Activated B cell treated with CpG ODN at 0.5 μM for 24 hours (primary cell): ENCODE results near the gene VWC2L. TPM values are rescaled to one million over a fixed set of nuclear protein-coding genes. Genes with fewer than 3 reads are reported as not detected.

Source experiments
- ATAC-seq: fragments of 200-7000 bp; cut with Tn5 transposase; one replicate; pipeline ENCODE4 v1.10.0; 2021; ENCODE audit warnings: low read depth, mild to moderate bottlenecking, moderate library complexity
- CTCF ChIA-PET: fragments of 350-600 bp; sonication (Branson Sonifier 250); formaldehyde crosslinking; loops from one replicate; lab custom pipeline; 2021; ENCODE audit warnings: antibody characterized with exemption; lab: Charles Lee
- POLR2A ChIA-PET: fragments of 350-600 bp; sonication (Branson Sonifier 250); formaldehyde crosslinking; loops from one replicate; lab custom pipeline; 2021; ENCODE audit warnings: antibody characterized with exemption; lab: Charles Lee
- DNase-seq: peaks from one replicate; pipeline ENCODE4 v3.0.0; 2022
- H3K27ac Mint-ChIP-seq: one replicate; pipeline ENCODE4 v1.8.0; 2020; ENCODE audit warnings: mixed read lengths
- H3K27me3 Mint-ChIP-seq: one replicate; pipeline ENCODE4 v1.8.0; 2021; ENCODE audit warnings: mixed read lengths
- H3K36me3 Mint-ChIP-seq: one replicate; pipeline ENCODE4 v1.8.0; 2021; ENCODE audit warnings: low read depth, mixed read lengths
- H3K4me1 Mint-ChIP-seq: one replicate; pipeline ENCODE4 v1.8.0; 2021; ENCODE audit warnings: mixed read lengths
- H3K4me3 Mint-ChIP-seq: one replicate; pipeline ENCODE4 v1.8.0; 2020; ENCODE audit warnings: mild to moderate bottlenecking, mixed read lengths
- H3K9me3 Mint-ChIP-seq: one replicate; pipeline ENCODE4 v1.8.0; 2020; ENCODE audit warnings: mixed read lengths
- CTCF ChIP-seq: fragments of 200-600 bp; IDR thresholded peaks from one replicate; pipeline ENCODE4 v1.8.0; 2022; ENCODE audit warnings: antibody characterized with exemption, mild to moderate bottlenecking
- intact Hi-C: fragments of 100-400 bp; cut with micrococcal nuclease; formaldehyde crosslinking; loops from one replicate; pipeline ENCODE4 v1.15.1; 2024
- total RNA-seq: library from RNA; stranded (reverse); gene quantifications from 2 replicates; pipeline ENCODE4 v1.2.3, GENCODE V29; 2022

Gene VWC2L
- total RNA-seq, 1 donor from 2014 or later, result not detected

GRCh38 chr2:214569419-214570035 is 158.7 kb downstream of the VWC2L start:
- POLR2A ChIA-PET, result no interaction called here
- H3K4me3 Mint-ChIP-seq, result no peak overlapping the region
- ATAC-seq (no peak), DNase-seq (no peak)
- CTCF ChIA-PET, result no interaction called here
- no peaks in the 10 kb centered on the region for H3K36me3 Mint-ChIP-seq
- H3K9me3 Mint-ChIP-seq, result peaks cover 4% of the 10 kb centered on the region
- H3K4me1 Mint-ChIP-seq, result peaks cover under 1% of the 10 kb centered on the region
- H3K27ac Mint-ChIP-seq, result no peak overlapping the region
- peaks cover 3% of the 10 kb centered on the region for H3K27me3 Mint-ChIP-seq
- intact Hi-C loops, result no loop called here
- TF ChIP-seq CTCF, result no peak

GRCh38 chr2:214574084-214574781 is 163.4 kb downstream of the VWC2L start:
- Mint-ChIP-seq H3K9me3 (no peaks in the 10 kb centered on the region), H3K4me3 (no peak overlapping the region), H3K4me1 (peaks cover 9% of the 10 kb centered on the region), H3K27me3 (peaks cover 4% of the 10 kb centered on the region), H3K27ac (no peak overlapping the region), H3K36me3 (no peaks in the 10 kb centered on the region)
- no peak for ATAC-seq
- ChIA-PET CTCF (interaction anchor here (0.6 kb wide), 1 partner anchor 642 kb away, joined by 3 read pairs; no protein-coding TSS in a partner anchor), POLR2A (interaction anchor here (0.5 kb wide), 1 partner anchor 49 kb away, joined by 3 read pairs; no protein-coding TSS in a partner anchor)
- DNase-seq, result no peak
- TF ChIP-seq CTCF, result no peak
- intact Hi-C loops, result no loop called here

GRCh38 chr2:214575030-214575429 is 164.2 kb downstream of the VWC2L start:
- H3K27me3 Mint-ChIP-seq, result peaks cover 4% of the 10 kb centered on the region
- TF ChIP-seq CTCF, result no peak
- no peaks in the 10 kb centered on the region for H3K36me3 Mint-ChIP-seq
- no peak overlapping the region for H3K4me3 Mint-ChIP-seq
- intact Hi-C loops, result no loop called here
- peaks cover 9% of the 10 kb centered on the region for H3K4me1 Mint-ChIP-seq
- no peak for ATAC-seq
- H3K9me3 Mint-ChIP-seq, result no peaks in the 10 kb centered on the region
- CTCF ChIA-PET, result no interaction called here
- no peak for DNase-seq
- POLR2A ChIA-PET, result no interaction called here
- H3K27ac Mint-ChIP-seq, result no peak overlapping the region

- TF ChIP-seq CTCF, result no peak
- intact Hi-C loops, result no loop called here
- DNase-seq (no peak), ATAC-seq (no peak)
- no peak overlapping the region for H3K4me3 Mint-ChIP-seq
- H3K9me3 Mint-ChIP-seq, result no peaks in the 10 kb centered on the region
- CTCF ChIA-PET, result no interaction called here
- H3K27ac Mint-ChIP-seq, result no peak overlapping the region
- peaks cover 9% of the 10 kb centered on the region for H3K4me1 Mint-ChIP-seq
- POLR2A ChIA-PET, result no interaction called here
- peaks cover 4% of the 10 kb centered on the region for H3K27me3 Mint-ChIP-seq
- H3K36me3 Mint-ChIP-seq, result no peaks in the 10 kb centered on the region
Measured at GRCh38 chr2:214575465-214575864, 164.6 kb downstream of the VWC2L start.

- TF ChIP-seq CTCF, result no peak
Measured at GRCh38 chr2:214577769-214578168, 166.9 kb downstream of the VWC2L start.

More at GRCh38 chr2:214577769-214578168, 166.9 kb downstream of the VWC2L start:
- CTCF ChIA-PET, result no interaction called here
- Mint-ChIP-seq H3K9me3 (no peaks in the 10 kb centered on the region), H3K27ac (no peak overlapping the region), H3K4me3 (no peak overlapping the region), H3K27me3 (peaks cover 4% of the 10 kb centered on the region), H3K36me3 (no peaks in the 10 kb centered on the region), H3K4me1 (peaks cover 9% of the 10 kb centered on the region)
- POLR2A ChIA-PET, result no interaction called here
- no peak for DNase-seq
- ATAC-seq, result no peak
- intact Hi-C loops, result no loop called here
